ENCODE results near the gene PPM1D. TPM values are rescaled to one million over a fixed set of nuclear protein-coding genes. Genes with fewer than 3 reads are reported as not detected.

PPM1D gene
- total and polyA plus RNA-seq, 2 of the 13 experiments (the other 11 are each of a cell fraction or from before 2014, with no cell fraction given) = 8.0 to 26.2 TPM

DNA sequence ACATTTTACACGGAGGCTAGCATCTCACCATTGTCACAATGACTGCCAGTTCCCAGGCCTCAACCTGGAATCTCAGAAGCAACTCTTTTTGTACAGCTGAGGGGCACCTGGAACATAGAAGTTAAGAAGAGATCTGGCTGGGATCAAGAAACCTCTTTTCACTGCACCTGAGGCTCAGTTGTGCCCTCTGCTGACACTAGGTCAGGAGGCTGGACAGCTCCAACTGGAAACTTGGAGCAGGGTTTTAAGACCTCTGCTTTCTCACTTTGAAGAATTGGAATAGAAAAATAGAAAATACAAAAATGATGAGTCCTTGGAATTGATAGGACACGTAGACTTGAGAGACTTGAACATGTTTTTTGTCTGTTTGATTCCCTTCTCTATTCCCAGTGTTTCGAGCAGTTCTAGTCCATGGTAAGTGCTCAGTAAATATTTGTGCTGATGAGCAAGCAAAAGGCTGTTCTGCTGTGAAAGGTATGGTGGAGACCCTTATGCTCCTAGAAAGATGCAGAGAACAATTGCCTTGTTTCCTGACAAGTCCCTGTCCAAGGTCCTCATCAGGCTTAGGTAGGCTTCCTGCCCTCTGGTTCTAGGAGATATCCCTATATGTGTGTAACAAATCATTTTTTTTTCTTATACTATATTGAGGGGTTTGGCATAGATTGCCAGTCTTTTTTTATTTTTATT, 13.6 kb upstream of the PPM1D start (continued):
- TF ChIP-seq, protein P1, sequence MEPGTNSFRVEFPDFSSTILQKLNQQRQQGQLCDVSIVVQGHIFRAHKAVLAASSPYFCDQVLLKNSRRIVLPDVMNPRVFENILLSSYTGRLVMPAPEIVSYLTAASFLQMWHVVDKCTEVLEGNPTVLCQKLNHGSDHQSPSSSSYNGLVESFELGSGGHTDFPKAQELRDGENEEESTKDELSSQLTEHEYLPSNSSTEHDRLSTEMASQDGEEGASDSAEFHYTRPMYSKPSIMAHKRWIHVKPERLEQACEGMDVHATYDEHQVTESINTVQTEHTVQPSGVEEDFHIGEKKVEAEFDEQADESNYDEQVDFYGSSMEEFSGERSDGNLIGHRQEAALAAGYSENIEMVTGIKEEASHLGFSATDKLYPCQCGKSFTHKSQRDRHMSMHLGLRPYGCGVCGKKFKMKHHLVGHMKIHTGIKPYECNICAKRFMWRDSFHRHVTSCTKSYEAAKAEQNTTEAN (CRISPR knock-in tag; conservative IDR thresholded peaks at IDR 0.05) = no peak
- TF ChIP-seq, protein P2, sequence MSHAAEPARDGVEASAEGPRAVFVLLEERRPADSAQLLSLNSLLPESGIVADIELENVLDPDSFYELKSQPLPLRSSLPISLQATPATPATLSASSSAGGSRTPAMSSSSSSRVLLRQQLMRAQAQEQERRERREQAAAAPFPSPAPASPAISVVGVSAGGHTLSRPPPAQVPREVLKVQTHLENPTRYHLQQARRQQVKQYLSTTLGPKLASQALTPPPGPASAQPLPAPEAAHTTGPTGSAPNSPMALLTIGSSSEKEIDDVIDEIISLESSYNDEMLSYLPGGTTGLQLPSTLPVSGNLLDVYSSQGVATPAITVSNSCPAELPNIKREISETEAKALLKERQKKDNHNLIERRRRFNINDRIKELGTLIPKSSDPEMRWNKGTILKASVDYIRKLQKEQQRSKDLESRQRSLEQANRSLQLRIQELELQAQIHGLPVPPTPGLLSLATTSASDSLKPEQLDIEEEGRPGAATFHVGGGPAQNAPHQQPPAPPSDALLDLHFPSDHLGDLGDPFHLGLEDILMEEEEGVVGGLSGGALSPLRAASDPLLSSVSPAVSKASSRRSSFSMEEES (CRISPR knock-in tag; IDR thresholded peaks at IDR 0.05) = no peak
- TF ChIP-seq ZNF331 (CRISPR knock-in tag; IDR thresholded peaks at IDR 0.05) (peak; percentile 71; the same call in 1 of the 2 replicates), ZNF776 (CRISPR knock-in tag; IDR thresholded peaks at IDR 0.05) (no peak), ZNF546 (CRISPR knock-in tag; conservative IDR thresholded peaks at IDR 0.05) (no peak), ZNF570 (CRISPR knock-in tag; IDR thresholded peaks at IDR 0.05; ENCODE audit: borderline replicate concordance) (no peak), ZNF143 (CRISPR knock-in tag; IDR thresholded peaks at IDR 0.05) (no peak), ZNF335 (CRISPR knock-in tag; IDR thresholded peaks at IDR 0.05) (no peak), KLF6 (CRISPR knock-in tag; IDR thresholded peaks at IDR 0.05) (0 out of 2 replicates have a peak, but pooled peaks have one; percentile 19), NR2C2 (CRISPR knock-in tag; IDR thresholded peaks at IDR 0.05; ENCODE audit: borderline replicate concordance) (no peak), SCMH1 (CRISPR knock-in tag; IDR thresholded peaks at IDR 0.05; ENCODE audit: borderline replicate concordance) (no peak), CEBPB (IDR thresholded peaks at IDR 0.05; ENCODE audit: borderline replicate concordance, low read depth, low read length) (no peak)
- TF ChIP-seq, protein P3, sequence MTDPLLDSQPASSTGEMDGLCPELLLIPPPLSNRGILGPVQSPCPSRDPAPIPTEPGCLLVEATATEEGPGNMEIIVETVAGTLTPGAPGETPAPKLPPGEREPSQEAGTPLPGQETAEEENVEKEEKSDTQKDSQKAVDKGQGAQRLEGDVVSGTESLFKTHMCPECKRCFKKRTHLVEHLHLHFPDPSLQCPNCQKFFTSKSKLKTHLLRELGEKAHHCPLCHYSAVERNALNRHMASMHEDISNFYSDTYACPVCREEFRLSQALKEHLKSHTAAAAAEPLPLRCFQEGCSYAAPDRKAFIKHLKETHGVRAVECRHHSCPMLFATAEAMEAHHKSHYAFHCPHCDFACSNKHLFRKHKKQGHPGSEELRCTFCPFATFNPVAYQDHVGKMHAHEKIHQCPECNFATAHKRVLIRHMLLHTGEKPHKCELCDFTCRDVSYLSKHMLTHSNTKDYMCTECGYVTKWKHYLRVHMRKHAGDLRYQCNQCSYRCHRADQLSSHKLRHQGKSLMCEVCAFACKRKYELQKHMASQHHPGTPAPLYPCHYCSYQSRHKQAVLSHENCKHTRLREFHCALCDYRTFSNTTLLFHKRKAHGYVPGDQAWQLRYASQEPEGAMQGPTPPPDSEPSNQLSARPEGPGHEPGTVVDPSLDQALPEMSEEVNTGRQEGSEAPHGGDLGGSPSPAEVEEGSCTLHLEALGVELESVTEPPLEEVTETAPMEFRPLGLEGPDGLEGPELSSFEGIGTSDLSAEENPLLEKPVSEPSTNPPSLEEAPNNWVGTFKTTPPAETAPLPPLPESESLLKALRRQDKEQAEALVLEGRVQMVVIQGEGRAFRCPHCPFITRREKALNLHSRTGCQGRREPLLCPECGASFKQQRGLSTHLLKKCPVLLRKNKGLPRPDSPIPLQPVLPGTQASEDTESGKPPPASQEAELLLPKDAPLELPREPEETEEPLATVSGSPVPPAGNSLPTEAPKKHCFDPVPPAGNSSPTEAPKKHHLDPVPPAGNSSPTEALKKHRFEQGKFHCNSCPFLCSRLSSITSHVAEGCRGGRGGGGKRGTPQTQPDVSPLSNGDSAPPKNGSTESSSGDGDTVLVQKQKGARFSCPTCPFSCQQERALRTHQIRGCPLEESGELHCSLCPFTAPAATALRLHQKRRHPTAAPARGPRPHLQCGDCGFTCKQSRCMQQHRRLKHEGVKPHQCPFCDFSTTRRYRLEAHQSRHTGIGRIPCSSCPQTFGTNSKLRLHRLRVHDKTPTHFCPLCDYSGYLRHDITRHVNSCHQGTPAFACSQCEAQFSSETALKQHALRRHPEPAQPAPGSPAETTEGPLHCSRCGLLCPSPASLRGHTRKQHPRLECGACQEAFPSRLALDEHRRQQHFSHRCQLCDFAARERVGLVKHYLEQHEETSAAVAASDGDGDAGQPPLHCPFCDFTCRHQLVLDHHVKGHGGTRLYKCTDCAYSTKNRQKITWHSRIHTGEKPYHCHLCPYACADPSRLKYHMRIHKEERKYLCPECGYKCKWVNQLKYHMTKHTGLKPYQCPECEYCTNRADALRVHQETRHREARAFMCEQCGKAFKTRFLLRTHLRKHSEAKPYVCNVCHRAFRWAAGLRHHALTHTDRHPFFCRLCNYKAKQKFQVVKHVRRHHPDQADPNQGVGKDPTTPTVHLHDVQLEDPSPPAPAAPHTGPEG (CRISPR knock-in tag; IDR thresholded peaks at IDR 0.05) = no peak
- TF ChIP-seq, protein P4, sequence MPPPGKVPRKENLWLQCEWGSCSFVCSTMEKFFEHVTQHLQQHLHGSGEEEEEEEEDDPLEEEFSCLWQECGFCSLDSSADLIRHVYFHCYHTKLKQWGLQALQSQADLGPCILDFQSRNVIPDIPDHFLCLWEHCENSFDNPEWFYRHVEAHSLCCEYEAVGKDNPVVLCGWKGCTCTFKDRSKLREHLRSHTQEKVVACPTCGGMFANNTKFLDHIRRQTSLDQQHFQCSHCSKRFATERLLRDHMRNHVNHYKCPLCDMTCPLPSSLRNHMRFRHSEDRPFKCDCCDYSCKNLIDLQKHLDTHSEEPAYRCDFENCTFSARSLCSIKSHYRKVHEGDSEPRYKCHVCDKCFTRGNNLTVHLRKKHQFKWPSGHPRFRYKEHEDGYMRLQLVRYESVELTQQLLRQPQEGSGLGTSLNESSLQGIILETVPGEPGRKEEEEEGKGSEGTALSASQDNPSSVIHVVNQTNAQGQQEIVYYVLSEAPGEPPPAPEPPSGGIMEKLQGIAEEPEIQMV (CRISPR knock-in tag; IDR thresholded peaks at IDR 0.05; ENCODE audit: low read depth) = no peak
- TF ChIP-seq, protein P5, sequence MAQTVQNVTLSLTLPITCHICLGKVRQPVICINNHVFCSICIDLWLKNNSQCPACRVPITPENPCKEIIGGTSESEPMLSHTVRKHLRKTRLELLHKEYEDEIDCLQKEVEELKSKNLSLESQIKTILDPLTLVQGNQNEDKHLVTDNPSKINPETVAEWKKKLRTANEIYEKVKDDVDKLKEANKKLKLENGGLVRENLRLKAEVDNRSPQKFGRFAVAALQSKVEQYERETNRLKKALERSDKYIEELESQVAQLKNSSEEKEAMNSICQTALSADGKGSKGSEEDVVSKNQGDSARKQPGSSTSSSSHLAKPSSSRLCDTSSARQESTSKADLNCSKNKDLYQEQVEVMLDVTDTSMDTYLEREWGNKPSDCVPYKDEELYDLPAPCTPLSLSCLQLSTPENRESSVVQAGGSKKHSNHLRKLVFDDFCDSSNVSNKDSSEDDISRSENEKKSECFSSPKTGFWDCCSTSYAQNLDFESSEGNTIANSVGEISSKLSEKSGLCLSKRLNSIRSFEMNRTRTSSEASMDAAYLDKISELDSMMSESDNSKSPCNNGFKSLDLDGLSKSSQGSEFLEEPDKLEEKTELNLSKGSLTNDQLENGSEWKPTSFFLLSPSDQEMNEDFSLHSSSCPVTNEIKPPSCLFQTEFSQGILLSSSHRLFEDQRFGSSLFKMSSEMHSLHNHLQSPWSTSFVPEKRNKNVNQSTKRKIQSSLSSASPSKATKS (CRISPR knock-in tag; IDR thresholded peaks at IDR 0.05) = no peak

Measured in HepG2 (cell line).